Measurements from ENCODE around the gene DLK2.
"Not testable (repeated sequence)": the region's sequence is repeated elsewhere in the genome, so short reads cannot be mapped to it uniquely, and the experiment has no call there.

Gene DLK2

GRCh38 chr6:43481591-43482236 lies 26.4 kb upstream of the DLK2 start:
- no peak for DNase-seq (ENCODE audit: low read depth in 3 of 3)

- no peak for DNase-seq (ENCODE audit: low read depth in 3 of 3)
These were observed 25.7 kb upstream of the DLK2 start for GRCh38 chr6:43481075-43481474.

GRCh38 chr6:43478008-43478372 lies 22.6 kb upstream of the DLK2 start:
- no peak for DNase-seq (ENCODE audit: low read depth in 3 of 3)

- peak; percentile 96 to 98 (median 96) for DNase-seq (ENCODE audit: low read depth in 3 of 3)
These were observed 22.1 kb upstream of the DLK2 start, which contains the start of gene TJAP1 for GRCh38 chr6:43477235-43478007. TSS of gene TJAP1 (plus strand) at chr6:43477570. CDS start at chr6:43499002, 21,432 bp downstream.

- no peak for DNase-seq (ENCODE audit: low read depth in 3 of 3)
These were observed 21.4 kb upstream of the DLK2 start for GRCh38 chr6:43476746-43477145.

GRCh38 chr6:43475516-43475915 lies 20.2 kb upstream of the DLK2 start:
- no peak for DNase-seq (ENCODE audit: low read depth in 3 of 3)

- no peak for DNase-seq (ENCODE audit: low read depth in 3 of 3)
These were observed 17.2 kb upstream of the DLK2 start for GRCh38 chr6:43472515-43472914.

- DNase-seq (ENCODE audit: low read depth in 3 of 3) = no peak
These were observed 16.1 kb upstream of the DLK2 start for GRCh38 chr6:43471399-43471798.

GRCh38 chr6:43469947-43470346 lies 14.6 kb upstream of the DLK2 start:
- no peak for DNase-seq (ENCODE audit: low read depth in 3 of 3)

- DNase-seq (ENCODE audit: low read depth in 3 of 3) = no peak
These were observed 13.7 kb upstream of the DLK2 start for GRCh38 chr6:43468748-43469681.

- no peak for DNase-seq (ENCODE audit: low read depth in 3 of 3)
These were observed 12.9 kb upstream of the DLK2 start for GRCh38 chr6:43468240-43468639.

- no peak for DNase-seq (ENCODE audit: low read depth in 3 of 3)
These were observed 12.4 kb upstream of the DLK2 start for GRCh38 chr6:43467752-43468151.

- DNase-seq (ENCODE audit: low read depth in 3 of 3) = not testable (repeated sequence)
These were observed 11.9 kb upstream of the DLK2 start for GRCh38 chr6:43467265-43467664.

- no peak for DNase-seq (ENCODE audit: low read depth in 3 of 3)
These were observed 10.6 kb upstream of the DLK2 start for GRCh38 chr6:43465948-43466347.

GRCh38 chr6:43464337-43464736 lies 9.0 kb upstream of the DLK2 start:
- no peak for DNase-seq (ENCODE audit: low read depth in 3 of 3)

GRCh38 chr6:43461936-43462335 lies 6.6 kb upstream of the DLK2 start:
- DNase-seq (ENCODE audit: low read depth in 3 of 3) = no peak

GRCh38 chr6:43460032-43460431 lies 4.7 kb upstream of the DLK2 start:
- no peak for DNase-seq (ENCODE audit: low read depth in 3 of 3)

GRCh38 chr6:43459535-43459934 lies 4.2 kb upstream of the DLK2 start:
- DNase-seq (ENCODE audit: low read depth in 3 of 3) = no peak

- not testable (repeated sequence) for DNase-seq (ENCODE audit: low read depth in 3 of 3)
These were observed 2.8 kb upstream of the DLK2 start for GRCh38 chr6:43458154-43458553.

- no peak for DNase-seq (ENCODE audit: low read depth in 3 of 3)
These were observed 2.3 kb upstream of the DLK2 start for GRCh38 chr6:43457643-43458042.

- DNase-seq (ENCODE audit: low read depth in 3 of 3) = peak in 2 of 3 experiments; percentile 11 to 29
These were observed 435 bp downstream of the DLK2 start for GRCh38 chr6:43454696-43455530.
